ENCODE data around the gene CHKA.

Gene CHKA

GRCh38 chr11:68028802-68029545, 92.2 kb downstream of the CHKA start:
- TF ChIP-seq CTCF (IDR thresholded peaks at IDR 0.05), result no peak

- no peak for TF ChIP-seq CTCF (IDR thresholded peaks at IDR 0.05)
These were observed 93.5 kb downstream of the CHKA start for GRCh38 chr11:68027667-68028066.

- TF ChIP-seq CTCF (IDR thresholded peaks at IDR 0.05), result no peak
These were observed 94.6 kb downstream of the CHKA start for GRCh38 chr11:68026391-68027105.

- no peak for TF ChIP-seq CTCF (IDR thresholded peaks at IDR 0.05)
These were observed 96.1 kb downstream of the CHKA start for GRCh38 chr11:68025047-68025446.

- no peak for TF ChIP-seq CTCF (IDR thresholded peaks at IDR 0.05)
These were observed 96.7 kb downstream of the CHKA start for GRCh38 chr11:68024508-68024907.

- TF ChIP-seq CTCF (IDR thresholded peaks at IDR 0.05), result no peak
These were observed 98.7 kb downstream of the CHKA start for GRCh38 chr11:68022531-68022930.

- TF ChIP-seq CTCF (IDR thresholded peaks at IDR 0.05), result peak; percentile 35
These were observed 99.9 kb downstream of the CHKA start for GRCh38 chr11:68021167-68021787.
